ENCODE measurements around the gene TINAG.

TINAG gene

DNA sequence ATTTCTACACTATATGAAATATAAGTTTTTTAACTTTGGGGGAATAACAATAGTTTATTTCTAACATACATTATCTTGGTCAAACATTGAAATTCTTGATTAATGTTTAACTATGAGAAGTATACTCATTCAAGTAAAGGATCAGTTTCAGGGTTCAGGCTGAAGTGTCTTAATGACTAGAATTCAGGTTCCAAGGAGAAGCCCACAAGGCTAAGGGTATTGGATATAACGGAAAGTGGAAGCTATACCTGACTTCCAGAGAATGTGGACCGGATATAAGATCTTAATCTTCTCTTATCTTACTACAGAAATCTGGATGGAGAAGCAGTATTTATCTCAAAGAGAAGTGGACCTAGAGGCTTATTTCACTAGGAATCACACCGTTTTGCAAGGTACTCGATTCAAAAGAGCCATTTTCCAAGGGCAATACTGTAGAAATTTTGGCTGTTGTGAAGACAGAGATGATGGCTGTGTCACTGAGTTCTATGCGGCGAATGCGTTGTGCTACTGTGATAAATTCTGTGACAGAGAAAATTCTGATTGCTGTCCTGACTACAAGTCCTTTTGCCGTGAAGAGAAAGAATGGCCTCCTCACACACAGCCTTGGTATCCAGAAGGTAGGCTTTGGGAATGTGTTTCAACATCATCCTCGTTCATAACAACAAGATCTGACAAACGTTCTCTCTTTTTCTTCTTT is at the start of gene TINAG:
Gene TINAG (plus strand): TSS at position 153 of the 697 bp plus-strand sequence. CDS start 110 bp downstream, at position 263.
- no peak for DNase-seq

DNA sequence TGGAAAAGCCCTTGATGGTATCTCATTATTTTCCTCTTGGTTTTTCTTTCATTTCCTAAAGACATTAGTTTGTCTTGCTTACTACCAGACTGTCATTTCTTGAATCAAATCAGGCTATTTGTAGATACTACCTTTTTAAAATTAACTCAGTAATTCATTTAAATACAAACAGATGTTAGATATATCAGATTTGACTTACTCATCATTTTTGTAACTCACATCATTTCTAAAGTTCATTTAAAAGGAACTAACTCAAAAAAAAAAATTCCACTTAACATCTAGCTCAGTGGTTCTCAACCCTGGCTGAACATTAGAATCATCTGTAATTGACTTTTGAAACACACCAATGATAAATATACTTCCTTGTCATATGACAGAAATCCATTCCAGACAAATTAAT is 48.2 kb upstream of the TINAG start:
- no peak for DNase-seq

GRCh38 chr6:54262499-54262898 is 45.7 kb upstream of the TINAG start:
- no peak for DNase-seq

DNA sequence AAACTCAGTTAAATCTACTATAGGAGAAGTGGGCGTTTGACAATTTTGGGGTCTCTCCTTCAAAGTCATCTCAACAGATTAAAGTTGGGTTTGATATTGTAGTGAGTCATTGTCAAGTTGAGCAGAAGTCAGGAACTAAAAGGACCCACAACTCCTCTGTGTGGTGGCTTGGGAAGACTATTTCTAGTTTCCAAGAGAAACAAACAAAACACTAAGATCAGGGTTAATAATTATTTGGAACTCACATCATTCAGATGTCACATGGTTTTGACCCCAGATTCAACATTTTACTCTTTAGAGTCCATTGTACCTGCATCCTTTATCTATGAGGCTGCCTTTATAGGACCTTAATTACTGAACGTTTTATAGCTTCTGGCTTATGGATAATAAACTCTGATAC is 45.3 kb upstream of the TINAG start:
- DNase-seq = no peak

- DNase-seq = no peak
Measured at GRCh38 chr6:54264581-54265272, 43.5 kb upstream of the TINAG start.

DNA sequence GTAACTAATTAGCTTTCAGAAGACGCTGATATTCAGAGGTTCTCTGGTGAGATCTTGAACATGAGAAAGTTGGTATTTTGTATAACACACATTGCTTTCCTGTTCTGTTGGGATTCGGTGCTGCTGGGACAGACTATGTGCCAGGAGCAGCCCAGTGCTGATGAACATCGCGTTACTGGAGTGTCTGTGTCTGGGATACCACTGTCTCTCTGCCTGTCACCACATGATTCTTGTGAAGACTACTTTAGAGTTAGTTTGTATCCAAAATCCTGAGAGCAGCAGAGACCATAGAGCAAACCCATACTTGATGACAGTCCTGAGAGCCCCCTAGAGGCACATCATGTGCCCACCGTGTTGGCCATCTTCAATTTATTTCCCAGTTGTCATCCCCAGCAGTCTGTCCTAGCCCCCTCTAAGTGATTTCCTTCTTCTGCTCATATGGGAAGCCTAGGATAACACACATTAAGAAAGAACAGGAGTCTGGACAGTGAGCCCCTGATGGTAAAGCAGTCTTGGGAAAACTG is 41.8 kb upstream of the TINAG start:
- peak; percentile 17 for DNase-seq

DNA sequence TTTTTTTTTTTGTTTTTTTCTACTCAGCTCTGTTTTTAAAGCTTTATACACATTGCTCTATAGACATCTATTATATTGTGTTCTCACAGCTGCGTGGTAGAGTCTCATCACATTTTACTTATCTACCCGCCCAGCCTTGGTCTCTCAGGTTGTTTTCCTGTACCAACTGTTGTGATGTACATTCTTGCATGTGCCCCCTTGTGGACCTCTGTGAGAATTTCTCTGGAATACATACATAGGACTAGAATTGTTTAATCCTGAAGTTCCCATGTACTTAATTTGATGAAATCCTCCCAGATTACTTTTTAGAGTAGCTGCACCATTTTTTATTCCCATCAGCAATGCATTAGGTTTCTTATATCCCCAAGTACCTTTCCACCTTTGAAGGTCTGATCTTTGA is 40.4 kb upstream of the TINAG start:
- no peak for DNase-seq

- no peak for DNase-seq
Measured at GRCh38 chr6:54273214-54273820, 34.9 kb upstream of the TINAG start.

DNA sequence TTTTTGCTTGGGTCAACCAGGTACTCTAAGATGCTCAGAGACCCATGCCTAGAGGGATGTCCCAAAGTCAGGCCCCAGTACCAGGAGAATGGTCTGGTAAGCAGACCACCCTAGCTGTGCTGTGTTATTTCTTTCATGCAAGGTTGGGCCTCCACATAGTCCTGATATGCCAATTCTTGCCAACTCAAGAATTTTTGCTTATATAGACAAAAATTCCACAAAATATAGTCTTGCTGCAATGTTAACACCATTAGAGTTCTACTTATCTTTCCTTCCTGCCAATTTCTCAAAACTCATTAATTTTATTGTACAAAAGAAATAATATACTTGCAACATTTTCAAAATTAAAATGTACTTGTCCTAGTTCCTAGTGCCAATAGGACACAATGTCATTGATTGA is 33.9 kb upstream of the TINAG start:
- no peak for DNase-seq

DNA sequence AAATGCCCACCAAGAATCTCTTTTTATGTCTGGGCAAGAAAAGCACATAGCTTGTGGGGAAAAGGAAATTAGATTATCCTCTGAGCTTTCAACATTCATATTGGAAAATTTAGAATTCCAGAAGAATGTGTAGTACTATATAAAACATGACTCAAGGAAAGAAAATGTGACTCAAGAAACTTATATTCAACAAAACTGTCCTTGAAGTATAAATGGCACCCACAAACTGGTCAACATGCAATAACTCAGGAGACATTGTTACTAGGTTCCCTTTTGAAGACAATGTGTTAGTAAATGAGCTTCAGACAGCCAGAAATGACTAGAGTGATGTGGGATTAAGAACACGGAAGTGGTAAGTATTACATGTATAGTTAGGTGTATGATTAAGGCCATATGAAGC is 26.1 kb upstream of the TINAG start:
- no peak for DNase-seq

DNA sequence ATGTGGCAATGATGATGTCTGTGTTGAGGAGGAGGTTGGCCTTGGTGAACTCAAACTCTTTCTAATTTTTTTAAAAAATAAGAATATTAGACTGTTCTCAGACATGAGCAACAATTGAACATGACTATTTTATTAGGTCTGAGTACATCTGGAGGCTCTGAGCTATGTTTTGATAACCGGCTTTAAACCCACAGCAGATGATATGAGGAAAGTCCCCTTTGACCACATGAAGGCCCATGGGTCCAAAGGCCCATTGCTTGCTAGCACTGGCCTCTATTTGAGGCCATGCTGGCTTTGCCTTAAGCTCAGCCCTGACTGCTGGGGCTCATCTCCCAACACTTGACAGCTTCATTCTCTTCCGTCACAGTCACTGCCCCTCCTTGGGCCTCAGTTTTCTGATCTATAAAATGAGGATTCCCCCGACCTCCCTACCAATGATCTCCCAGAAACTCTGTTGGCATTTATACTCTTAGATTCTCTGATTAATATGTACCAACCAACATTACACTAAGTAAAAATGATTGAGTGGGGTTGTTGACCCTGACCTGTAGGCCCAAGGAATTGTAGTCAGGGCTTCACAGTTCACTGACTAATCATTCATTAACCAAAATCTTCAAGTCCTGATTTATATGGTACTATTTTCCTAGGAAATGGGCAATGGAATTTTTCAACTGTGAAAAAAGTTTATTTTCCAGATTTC is 23.9 kb upstream of the TINAG start:
- no peak for DNase-seq

DNA sequence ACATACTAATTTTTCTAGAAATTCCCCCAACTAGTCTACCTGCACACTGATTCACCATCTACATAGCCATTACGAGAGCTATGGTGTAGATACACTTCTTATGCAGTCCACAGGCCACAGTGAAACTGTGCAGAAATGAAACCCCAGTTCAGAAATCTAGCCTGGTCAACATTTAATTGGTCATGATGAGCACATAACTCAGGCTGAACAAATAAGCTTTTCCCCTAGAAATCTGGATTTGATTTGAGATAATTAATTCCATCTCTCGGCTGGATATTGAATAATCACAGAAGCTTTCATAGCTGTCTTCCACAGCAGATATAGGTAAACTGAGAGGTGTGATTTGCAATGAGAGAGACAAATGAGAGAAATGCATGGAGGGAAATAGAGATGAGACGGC is 22.6 kb upstream of the TINAG start:
- DNase-seq = no peak

DNA sequence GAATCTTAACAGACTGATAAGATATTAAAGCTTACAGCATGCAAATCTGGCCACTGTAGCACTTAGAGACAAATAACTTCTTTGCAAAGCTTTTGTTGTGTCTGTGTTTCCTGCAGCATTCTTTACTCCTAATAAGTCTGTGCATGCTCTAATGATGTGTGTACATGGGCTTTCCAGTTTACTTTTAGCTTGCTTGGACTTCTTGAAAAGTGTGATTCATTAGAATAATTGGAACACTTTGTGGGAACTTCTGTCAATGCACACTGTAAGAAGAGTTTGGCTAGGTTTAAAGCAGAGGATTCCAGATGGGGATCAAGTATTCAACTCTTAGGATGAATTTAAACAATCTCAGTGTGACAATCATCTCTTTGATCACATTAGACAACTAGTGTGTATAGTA is 22.1 kb upstream of the TINAG start:
- DNase-seq = no peak

DNA sequence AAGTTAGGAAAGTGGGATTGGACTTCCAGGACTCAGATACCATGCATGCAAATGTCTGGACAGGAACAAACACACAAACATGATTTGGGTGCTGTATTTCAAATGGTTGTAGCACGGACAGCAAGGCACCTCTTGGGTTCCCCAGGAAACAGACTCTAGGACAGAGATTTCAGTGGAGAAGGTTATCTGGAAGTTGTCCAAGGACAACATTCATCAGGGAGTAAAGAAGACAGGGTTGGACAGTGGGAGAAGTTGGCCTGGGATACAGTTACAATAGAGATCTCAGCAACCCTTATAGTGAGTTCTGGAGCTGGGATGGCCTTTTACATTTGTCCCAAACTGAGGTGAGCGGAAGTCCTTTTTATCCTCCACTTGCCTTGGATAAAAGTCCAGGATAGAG is 19.8 kb upstream of the TINAG start:
- DNase-seq = no peak

GRCh38 chr6:54289426-54289825 is 18.8 kb upstream of the TINAG start:
- DNase-seq = no peak

DNA sequence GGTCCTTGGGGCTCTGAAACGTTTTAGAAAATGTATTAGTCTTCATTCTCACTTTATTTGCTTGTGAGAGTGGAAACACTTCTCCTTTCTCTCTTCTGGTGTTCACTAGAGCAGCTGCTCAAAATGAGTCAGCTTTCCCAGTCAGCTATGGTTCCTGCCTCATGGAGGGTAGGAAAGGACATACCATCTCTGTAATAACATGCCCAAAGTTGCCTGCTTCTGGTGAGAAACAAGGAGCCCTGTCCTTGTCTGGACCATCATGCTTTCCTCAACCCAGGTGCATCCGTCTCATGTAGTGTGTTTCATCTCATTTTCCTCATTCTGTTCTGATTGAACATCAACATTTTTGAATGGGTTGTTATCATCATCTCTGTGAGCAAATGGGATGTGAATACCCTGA is 17.1 kb upstream of the TINAG start:
- DNase-seq = no peak

DNA sequence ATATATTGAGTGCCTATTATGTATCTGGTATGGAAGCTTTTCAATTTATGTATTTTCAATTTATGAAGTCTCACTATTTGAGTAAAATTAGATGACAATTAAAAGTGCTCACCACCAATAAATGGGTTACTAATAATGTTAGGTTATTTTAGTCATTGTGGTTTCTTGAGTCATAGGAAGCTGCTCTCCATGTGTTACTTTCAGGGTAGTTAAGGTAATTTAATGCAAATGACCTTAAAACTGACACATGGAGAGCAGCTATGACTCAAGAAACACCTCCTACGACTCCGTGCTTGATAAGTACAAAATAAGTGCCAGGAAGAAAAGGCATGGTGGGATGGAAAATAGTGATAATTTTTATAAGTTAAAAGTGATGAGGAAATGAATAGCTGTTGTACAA is 16.5 kb upstream of the TINAG start:
- DNase-seq = no peak

DNA sequence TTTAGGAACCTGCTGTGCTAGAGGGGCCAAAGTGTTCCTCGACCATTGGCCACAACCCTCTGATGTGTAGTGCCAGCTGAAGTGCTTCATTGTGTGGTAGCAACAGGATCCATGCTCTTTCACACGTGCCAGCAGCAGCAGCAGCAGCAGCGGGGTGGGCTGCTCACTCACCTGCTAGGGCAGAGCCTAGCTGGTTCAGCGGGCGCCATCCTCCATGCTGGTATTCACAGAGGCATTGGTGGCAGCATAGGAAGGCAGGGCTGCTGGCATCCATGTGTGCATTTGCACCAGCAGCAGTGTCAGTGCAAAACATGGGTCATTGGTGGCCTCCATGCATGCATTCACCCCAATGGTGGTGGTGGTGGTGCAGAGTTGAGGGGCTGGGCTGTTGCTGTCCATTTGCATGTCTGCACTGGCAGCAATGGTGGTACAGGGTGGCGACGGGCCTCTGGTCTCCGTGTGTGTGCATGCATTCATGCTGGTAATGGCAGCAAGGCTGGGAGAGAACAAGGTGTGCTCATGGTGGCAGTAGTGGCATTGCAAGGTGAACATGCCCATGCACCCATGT is 13.2 kb upstream of the TINAG start:
- DNase-seq = no peak

DNA sequence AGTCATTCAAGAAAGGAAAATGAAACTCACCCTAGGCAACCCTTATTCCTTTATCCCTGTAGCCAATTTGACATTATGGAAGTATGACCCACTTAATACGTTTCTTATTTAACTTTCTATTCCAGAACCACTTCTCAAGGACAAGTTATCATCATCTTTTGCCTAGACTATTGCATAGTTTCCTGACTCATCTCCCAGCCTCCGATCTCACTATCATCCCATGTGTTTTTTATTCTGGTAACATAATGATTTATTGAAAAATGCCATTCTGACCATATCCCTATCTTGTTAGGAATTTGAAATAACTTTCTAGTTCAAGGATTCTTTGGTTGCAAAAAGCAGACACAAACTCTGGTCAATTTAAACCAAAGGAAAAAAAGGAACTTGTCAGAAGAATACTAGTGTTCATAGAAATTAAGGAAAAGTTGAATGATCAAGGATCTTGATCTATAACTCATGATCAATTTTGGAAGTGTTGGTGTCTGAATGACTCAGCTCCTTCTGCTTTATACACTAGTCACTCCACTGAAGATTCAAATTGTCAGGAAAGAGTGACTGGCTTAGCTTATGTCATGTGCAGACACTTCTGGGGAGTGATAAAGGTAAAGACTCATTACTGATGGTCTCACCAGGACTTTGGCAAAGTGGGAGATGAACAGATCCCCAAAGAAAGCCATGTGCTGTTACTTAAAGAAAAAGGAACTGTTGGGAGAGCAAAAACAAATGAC is 8.5 kb upstream of the TINAG start:
- no peak for DNase-seq

DNA sequence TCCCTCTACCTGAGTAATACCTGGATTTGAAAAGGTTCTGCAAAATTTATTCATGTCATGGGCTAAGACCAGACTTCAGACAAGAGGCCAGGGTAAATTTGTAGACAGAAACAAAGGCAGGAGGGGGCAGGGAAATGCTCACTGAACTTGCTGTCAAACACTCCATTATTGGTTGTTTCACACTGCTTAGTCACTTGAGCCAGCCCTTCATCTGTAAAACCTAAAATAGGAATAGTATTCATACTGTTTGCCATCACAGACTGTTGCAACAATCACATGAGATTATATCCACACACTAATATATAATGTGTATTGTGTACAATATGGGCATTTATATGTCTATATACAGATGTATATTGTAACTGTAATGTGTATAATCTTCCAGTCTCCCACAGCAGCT is 6.5 kb upstream of the TINAG start:
- DNase-seq = no peak

DNA sequence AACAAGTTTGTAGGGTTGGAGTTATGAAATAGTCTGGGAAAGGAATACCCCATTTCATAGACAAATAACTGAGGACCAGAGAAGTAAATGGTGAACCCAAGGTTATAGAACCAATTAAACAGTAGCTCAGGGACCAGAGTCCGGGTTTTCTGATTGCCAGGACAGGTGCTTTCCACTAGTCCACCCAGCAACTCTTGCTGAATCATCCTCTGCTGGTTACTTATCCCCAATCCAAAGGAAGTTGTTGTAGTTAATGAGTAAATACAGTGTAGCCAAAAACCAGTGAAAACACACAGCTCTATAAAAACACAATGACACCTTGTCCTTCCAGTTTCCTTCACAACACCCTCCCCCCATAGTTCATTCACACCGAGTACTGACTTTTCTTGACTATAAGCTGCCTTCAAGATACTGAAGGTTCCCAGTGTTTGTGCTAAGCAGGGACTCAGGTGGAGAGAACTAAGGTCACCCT is 766 bp upstream of the TINAG start:
- no peak for DNase-seq

DNA sequence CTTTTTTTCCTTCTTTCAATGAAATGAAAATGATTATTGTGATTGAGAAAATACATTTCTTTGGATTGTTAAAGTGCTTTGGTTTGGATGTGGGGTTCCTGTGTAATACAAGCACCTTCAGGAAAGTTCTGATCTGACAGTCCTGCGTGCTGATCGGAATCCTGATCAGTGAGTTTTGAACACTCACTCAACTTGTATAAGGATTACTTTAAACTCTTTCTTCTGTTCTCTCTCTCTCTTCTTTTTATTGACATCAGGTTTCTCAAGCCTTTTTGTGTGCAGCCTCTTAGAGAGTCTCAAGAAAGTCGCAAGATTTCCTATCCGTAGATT is 710 bp downstream of the TINAG start:
- no peak for DNase-seq
